ENCODE results near the gene GCN1.
A peak's percentile ranks its signal among the peaks of the same experiment; 100 is the strongest.

Gene GCN1

DNA sequence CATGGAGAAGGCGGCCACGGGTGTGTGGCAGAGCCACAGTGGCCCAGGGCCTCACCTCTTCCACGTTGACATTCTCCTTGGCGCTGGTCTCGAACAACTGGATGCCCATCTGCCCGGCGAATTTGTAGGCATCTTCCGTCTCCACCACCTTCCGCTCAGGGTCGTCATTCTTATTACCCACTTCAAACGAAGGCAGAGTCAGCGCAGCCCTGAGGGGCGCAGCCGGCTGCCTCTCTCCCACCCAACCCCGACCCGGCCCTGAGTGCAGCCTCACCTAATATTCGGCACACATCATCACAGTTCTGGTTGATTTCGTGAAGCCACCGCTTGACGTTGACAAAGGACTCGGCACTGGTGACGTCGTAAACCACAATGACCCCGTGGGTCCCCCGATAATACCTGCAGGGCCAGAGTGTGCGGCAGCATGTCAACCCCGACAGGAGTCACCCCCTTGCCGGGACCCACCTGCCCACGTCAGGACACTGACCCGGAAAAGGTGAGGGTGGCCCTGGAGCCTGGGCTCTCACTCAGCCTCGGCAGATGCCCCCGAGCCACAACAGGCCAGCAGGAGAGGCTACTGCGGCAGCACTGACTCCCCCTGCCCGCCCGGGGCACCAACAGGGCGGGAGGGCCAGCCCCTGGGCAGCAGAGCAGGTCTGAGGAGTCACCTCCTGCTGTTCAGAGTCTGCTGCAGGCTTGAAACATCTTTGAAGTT is 95.6 kb downstream of the GCN1 start:
- no peak for DNase-seq (ENCODE audit: extremely low read depth in 1 of 2, low read depth in 1 of 2)

DNA sequence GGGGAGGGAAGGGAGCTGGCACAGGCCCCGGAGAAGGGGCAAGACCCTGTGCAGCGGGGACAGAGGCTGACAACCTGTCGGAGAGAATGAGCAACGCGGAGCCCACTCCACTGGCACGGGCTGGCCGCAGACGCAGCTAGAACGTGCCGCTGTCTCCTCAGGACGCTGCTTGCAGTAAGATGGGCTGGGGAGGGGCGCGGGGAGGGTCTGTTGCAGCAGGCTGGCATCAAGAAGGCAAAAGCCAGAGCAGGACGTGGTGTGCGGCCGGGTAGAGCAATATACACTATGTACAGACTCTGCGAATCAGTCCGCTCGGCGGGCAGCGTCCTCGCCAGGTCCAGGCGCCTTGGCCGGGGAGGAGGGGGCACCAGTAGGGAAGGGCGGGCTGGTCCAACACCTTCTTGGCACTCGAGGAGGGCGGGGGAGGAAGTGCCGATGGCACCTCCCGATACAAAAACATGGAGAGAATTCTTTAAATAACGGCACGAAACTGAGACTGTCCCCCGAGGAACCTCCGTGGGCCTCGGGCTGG is 97.8 kb downstream of the GCN1 start:
- DNase-seq (ENCODE audit: extremely low read depth in 1 of 2, low read depth in 1 of 2): no peak

GRCh38 chr12:120095736-120096135 is 98.8 kb downstream of the GCN1 start:
- no peak for DNase-seq (ENCODE audit: extremely low read depth in 1 of 2, low read depth in 1 of 2)

GRCh38 chr12:120095331-120095730 is 99.2 kb downstream of the GCN1 start:
- DNase-seq (ENCODE audit: extremely low read depth in 1 of 2, low read depth in 1 of 2): no peak

- DNase-seq (ENCODE audit: extremely low read depth in 1 of 2, low read depth in 1 of 2): no peak
These were observed 100.0 kb downstream of the GCN1 start for GRCh38 chr12:120094485-120094884.

DNA sequence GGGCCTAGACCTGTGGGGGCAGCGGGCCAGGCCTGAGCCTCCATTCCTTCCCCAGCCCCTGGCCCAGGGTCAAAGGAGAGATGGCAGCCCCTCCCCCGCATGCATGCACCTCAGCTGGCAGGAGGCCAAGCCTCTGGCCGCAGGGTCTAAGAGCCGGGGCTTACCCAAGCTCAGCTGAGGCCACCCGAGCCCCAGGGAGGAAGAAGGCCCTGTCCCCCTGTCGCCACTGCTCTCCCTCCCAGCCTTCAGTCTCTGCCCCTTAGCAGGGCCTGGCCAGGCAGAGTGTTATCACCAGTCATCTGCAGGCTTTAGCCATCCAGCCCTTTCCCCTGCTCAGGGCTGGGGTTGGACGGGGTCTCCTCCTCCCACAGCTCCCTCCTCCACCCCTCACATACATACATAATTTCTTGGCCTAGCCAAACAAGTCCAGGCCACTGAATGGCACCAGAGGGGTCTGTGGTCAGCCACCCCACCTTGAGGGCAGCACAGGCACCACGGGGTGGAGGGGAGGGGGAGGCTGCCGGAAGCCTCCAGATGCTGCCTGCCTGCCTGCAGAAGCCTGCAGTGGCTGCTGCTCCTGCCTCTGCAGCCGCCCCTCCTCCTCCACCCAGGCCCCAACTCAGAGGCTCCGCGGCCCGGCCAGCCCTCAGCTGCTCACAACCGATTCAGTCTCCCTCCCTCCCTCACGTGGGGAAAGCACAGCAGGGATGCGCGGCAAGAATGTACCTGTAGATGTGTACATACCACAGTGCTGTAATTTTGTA is 100.7 kb downstream of the GCN1 start:
- DNase-seq (ENCODE audit: extremely low read depth in 1 of 2, low read depth in 1 of 2): no peak

DNA sequence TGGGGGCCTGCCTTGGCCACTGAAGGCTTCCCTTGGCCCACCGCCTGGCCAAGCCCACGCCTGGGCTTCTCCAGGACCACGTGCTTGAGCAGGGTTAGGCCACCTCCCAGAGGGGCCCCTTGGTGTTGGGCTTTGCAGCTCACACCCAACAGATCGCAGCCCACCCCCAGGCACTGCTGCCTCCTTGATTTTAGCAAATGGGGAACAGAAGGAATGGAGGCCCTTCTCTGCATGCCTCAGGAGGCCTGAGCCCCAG is 101.3 kb downstream of the GCN1 start:
- DNase-seq (ENCODE audit: extremely low read depth in 1 of 2, low read depth in 1 of 2): no peak

DNA sequence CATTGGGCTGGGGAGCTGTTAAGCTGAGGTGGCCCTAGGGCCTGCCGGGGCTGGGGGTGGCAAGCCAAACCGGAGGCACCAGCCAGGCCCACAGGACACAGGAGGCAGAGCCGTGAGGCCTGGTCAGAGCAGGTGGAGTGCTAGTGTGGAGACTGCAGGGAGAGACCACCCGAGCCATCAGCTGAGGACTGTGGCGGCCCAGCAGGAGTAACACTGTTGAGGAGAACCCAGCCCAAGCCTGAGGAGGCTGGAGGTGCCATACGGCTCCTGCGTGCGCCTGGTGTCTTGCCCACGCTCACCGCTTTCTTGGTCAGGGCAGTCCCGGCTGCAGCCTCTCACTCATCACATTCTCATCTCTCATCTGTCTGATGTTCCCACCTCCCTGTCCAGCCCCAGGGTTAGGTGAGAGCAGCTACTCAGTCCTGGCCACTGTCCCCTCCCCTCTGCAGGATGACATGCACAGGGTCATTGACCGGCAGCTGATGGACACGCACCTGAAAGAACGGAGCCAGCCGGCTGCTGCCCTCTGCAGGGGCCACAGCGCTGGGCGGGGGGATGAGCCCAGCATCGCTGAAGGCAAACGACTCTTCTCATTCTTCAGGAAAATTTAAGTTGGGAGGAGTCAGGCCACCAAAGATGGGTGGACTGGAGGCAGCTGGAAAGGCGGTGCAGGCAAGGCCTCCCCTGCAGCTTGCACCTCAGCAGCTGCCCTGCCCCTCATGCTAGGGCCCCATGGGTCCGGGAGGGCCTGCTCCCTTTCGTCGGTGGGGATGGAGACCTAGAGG is 101.8 kb downstream of the GCN1 start:
- DNase-seq (ENCODE audit: extremely low read depth in 1 of 2, low read depth in 1 of 2): no peak

GRCh38 chr12:120091371-120092090 is 103.0 kb downstream of the GCN1 start:
- no peak for DNase-seq (ENCODE audit: extremely low read depth in 1 of 2, low read depth in 1 of 2)

DNA sequence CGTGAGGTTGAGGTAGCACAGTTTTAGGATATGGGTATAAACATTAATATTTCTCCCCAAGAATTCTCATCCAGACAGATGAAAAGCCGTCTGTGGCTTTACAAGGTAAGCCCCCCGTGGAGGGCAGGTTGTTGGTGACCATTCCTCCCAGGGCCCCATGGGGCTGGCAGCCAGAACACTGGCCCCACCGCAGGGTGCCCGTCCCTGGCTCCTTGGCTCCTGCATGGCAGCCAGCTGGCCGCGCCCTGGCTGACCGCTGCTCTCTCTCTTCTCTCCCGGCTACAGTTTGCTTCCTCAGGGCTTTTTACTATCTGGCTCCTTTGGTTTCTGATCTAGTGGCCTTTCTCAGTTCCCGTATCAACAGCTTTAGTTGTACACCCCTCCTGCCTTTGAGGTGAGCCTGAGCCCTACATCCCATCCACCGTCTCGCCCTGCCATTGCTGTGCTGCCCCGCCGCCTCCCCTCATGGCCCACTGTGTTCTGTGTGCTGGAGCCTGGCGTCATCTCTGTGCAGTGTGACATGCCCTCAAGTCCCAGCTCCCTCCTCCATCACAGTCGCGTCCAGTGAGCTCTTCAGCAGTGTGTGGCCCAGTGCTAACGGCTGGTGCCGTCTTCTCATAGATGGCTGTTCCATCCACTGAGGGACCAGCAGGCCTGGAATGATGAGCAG is 103.8 kb downstream of the GCN1 start:
- DNase-seq (ENCODE audit: extremely low read depth in 1 of 2, low read depth in 1 of 2): no peak

- DNase-seq (ENCODE audit: extremely low read depth in 1 of 2, low read depth in 1 of 2): no peak
These were observed 104.3 kb downstream of the GCN1 start for GRCh38 chr12:120090206-120090605.

GRCh38 chr12:120089796-120090195 is 104.7 kb downstream of the GCN1 start:
- no peak for DNase-seq (ENCODE audit: extremely low read depth in 1 of 2, low read depth in 1 of 2)

DNA sequence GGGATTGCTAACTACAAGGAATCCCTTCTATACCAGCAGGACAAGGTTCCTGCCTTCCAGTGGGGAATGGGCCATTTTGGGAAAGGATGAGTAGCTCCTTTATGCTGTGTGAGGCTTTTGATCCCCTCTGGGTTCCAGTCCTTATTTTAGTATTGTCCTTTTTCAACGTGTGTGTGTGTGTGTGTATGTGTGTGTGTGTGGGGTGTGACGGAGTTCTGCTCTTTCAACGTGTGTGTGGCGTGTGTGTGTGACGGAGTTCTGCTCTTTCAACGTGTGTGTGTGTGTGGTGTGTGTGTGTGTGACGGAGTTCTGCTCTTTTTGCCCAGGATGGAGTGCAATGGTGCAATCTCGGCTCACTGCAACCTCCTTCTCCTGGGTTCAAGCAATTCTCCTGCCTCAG is 105.4 kb downstream of the GCN1 start:
- DNase-seq (ENCODE audit: extremely low read depth in 1 of 2, low read depth in 1 of 2): no peak

DNA sequence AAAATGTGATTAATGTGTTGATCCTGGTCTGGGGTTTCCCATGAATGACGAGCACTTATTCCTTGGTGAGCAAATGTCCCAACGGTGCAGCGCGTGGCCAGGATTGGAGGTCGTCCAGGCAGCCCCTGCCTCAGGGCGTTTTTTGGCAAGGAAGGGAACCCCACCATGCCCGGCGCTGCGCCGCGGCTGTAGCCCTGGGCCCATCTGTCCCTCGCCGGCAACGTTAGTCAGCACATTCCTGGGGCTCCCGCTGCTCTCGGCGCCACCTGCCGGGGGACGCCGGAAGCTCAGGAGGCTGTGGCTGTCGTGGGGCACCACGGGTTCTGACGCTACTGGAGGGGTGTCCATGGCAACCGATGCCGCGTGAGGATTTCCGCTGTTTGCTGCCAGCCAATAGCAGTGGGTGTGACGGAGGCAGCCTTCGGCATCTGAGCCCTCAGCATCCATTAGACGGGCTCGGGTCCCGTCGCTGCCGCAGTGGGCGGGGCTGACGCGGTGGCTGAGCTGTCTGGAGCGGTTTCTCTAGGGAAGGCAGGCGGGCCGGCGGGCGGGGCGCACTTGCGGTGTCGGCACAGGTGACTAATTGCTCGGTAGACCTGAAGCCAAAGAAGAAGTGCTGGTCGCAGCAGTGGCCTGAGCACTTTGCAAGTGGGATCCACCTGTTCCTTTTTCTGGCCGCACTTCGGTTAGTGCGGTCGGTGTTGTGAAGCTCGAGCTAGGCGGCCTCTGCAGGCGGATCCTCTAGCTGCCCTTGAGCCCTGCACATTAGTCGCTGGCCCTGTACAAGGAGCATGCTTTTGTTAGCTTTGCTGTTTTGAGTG is 107.5 kb downstream of the GCN1 start:
- DNase-seq (ENCODE audit: extremely low read depth in 1 of 2, low read depth in 1 of 2): peak; percentile 99 to 100

- no peak for DNase-seq (ENCODE audit: extremely low read depth in 1 of 2, low read depth in 1 of 2)
These were observed 108.4 kb downstream of the GCN1 start for GRCh38 chr12:120085920-120086645.

GRCh38 chr12:120081641-120082040 is 112.9 kb downstream of the GCN1 start:
- no peak for DNase-seq (ENCODE audit: extremely low read depth in 1 of 2, low read depth in 1 of 2)

DNA sequence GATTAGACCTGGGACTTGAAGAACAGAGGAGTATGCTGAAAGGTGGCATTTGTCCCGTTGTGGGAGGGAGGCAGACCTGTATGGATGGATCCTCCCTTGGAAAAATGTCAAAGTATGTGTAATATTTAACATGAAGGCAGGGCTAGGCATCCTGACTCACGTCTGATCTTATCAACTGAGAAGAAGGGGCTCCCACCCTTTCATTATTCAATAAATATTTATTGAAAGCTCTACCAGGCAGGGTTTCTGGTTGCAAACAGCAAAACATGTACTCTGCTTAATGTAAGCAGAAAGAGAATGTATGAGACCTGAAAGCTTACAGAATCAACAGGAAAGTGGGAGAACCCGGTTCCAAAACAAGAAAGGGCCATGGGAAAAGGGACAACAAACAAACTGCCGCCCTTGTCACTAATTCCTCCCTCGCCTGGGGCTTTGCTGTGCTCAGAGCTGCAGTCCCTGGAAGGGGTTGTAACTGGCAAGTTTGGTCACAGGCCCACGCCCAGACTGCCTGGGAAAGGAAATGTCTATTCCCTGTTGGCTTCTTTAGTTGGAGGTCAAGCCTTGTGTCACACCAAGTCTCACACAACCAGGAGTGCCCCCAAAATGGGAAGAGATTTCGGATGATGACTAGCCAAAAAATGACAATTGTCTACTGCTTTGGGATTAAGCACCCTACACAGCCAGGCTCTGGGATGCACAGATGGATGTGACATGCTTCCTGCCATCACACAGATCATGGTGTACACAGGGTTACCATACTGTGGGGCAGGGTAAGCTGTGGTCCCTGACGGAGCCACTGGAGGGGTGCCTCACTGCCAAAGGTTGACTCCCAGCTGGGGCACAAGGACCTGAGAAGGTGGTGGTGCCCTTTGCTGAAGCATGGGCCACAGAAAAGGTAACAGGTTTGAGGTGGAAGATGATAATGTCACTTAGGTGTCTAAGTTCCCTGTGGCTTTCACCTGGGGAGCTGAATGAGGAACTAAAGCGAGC is 114.8 kb downstream of the GCN1 start:
- no peak for DNase-seq (ENCODE audit: extremely low read depth in 1 of 2, low read depth in 1 of 2)

GRCh38 chr12:120078868-120079267 is 115.6 kb downstream of the GCN1 start:
- no peak for DNase-seq (ENCODE audit: extremely low read depth in 1 of 2, low read depth in 1 of 2)
